NOMO-1 treated with dmso at 0.1 percent for 144 hours (cell line): ENCODE measurements around the gene RETREG3.
"Not testable (repeated sequence)": the region's sequence is repeated elsewhere in the genome, so short reads cannot be mapped to it uniquely, and the experiment has no call there.

Experiments used
- DNase-seq: peaks from one replicate; lab custom pipeline; 2025; ENCODE audit not compliant: unreplicated experiment; lab: John Stamatoyannopoulos, UW

The RETREG3 gene

GRCh38 chr17:42613699-42614295 lies 4.6 kb upstream of the RETREG3 start:
- DNase-seq: no peak

GRCh38 chr17:42612013-42612412 lies 2.8 kb upstream of the RETREG3 start:
- DNase-seq: no peak

GRCh38 chr17:42609814-42610801 lies 934 bp upstream of the RETREG3 start:
- DNase-seq: not testable (repeated sequence)

GRCh38 chr17:42608305-42609181 lies 631 bp downstream of the RETREG3 start:
- no peak for DNase-seq

- DNase-seq: no peak
Measured at GRCh38 chr17:42607769-42608168, 1.4 kb downstream of the RETREG3 start.

GRCh38 chr17:42603318-42603717 lies 5.9 kb downstream of the RETREG3 start:
- no peak for DNase-seq

GRCh38 chr17:42598905-42599304 lies 10.3 kb downstream of the RETREG3 start:
- DNase-seq: no peak

GRCh38 chr17:42596386-42596785 lies 12.8 kb downstream of the RETREG3 start:
- no peak for DNase-seq

GRCh38 chr17:42591411-42591810 lies 17.8 kb downstream of the RETREG3 start:
- DNase-seq: no peak

GRCh38 chr17:42590886-42591285 lies 18.3 kb downstream of the RETREG3 start:
- no peak for DNase-seq

GRCh38 chr17:42586514-42587230 lies 22.5 kb downstream of the RETREG3 start:
- DNase-seq: no peak

- DNase-seq: no peak
Measured at GRCh38 chr17:42585353-42585752, 23.8 kb downstream of the RETREG3 start.

GRCh38 chr17:42584880-42585279 lies 24.3 kb downstream of the RETREG3 start:
- DNase-seq: peak; percentile 53

GRCh38 chr17:42581744-42582270 lies 27.4 kb downstream of the RETREG3 start:
- no peak for DNase-seq

GRCh38 chr17:42579794-42580551 lies 29.2 kb downstream of the RETREG3 start:
- DNase-seq: peak; percentile 19

GRCh38 chr17:42578282-42578869 lies 30.8 kb downstream of the RETREG3 start:
- DNase-seq: peak; percentile 83

GRCh38 chr17:42577532-42578281 lies 31.5 kb downstream of the RETREG3 start, which contains the start of gene PSMC3IP:
Gene PSMC3IP, minus strand, starts transcription at chr17:42577729. Its CDS starts 43 bp downstream, at chr17:42577686.
- peak; percentile 95 for DNase-seq

GRCh38 chr17:42577140-42577531 lies 32.0 kb downstream of the RETREG3 start:
- DNase-seq: no peak
